Fibroblast of pulmonary artery (primary cell): ENCODE data around the gene CENPE.

Experiments used
- DNase-seq: peaks from one replicate; pipeline ENCODE4 v3.0.0-alpha.2; 2010; ENCODE audit warnings: low read depth
- H3K4me3 ChIP-seq: replicated peaks from 2 replicates; pipeline ENCODE4 v1.5.1; 2011; ENCODE audit warnings: low read depth, mild to moderate bottlenecking, control low read depth, low read length, moderate library complexity
- CTCF ChIP-seq: IDR thresholded peaks from 2 replicates; pipeline ENCODE4 v1.5.1; 2011; ENCODE audit warnings: mild to moderate bottlenecking, control low read depth, low read length, inconsistent platforms; ENCODE audit errors: missing control alignments

Gene CENPE

GRCh38 chr4:103126126-103126525 is 72.0 kb downstream of the CENPE start:
- no peak for TF ChIP-seq CTCF

GRCh38 chr4:103123114-103123513 is 75.0 kb downstream of the CENPE start:
- TF ChIP-seq CTCF: no peak
- DNase-seq: no peak
- H3K4me3 ChIP-seq: no peak overlapping the region

More at GRCh38 chr4:103126126-103126525, 72.0 kb downstream of the CENPE start:
- DNase-seq: no peak
- no peak overlapping the region for H3K4me3 ChIP-seq

GRCh38 chr4:103118166-103118565 is 80.0 kb downstream of the CENPE start:
- TF ChIP-seq CTCF: no peak
- DNase-seq: no peak
- no peak overlapping the region for H3K4me3 ChIP-seq

- DNase-seq: no peak
These were observed 86.5 kb downstream of the CENPE start for GRCh38 chr4:103111598-103111997.

GRCh38 chr4:103108542-103108941 is 89.6 kb downstream of the CENPE start:
- TF ChIP-seq CTCF: no peak
- DNase-seq: no peak
- H3K4me3 ChIP-seq: no peak overlapping the region

More at GRCh38 chr4:103111598-103111997, 86.5 kb downstream of the CENPE start:
- no peak overlapping the region for H3K4me3 ChIP-seq
- no peak for TF ChIP-seq CTCF

GRCh38 chr4:103105558-103106356 is 92.4 kb downstream of the CENPE start:
- no peak for TF ChIP-seq CTCF
- H3K4me3 ChIP-seq: no peak overlapping the region
- peak; percentile 13 for DNase-seq

- no peak for DNase-seq
- no peak for TF ChIP-seq CTCF
- H3K4me3 ChIP-seq: no peak overlapping the region
These were observed 93.3 kb downstream of the CENPE start for GRCh38 chr4:103104886-103105285.
